ENCODE measurements around the gene NCKAP5. TPM values are rescaled to one million over a fixed set of nuclear protein-coding genes. Genes with fewer than 3 reads are reported as not detected.
"Not testable (repeated sequence)": the region's sequence is repeated elsewhere in the genome, so short reads cannot be mapped to it uniquely, and the experiment has no call there.

Gene NCKAP5
- total and polyA plus RNA-seq, 2 experiments from 2014 or later, result 0.21 to 0.31 TPM

DNA sequence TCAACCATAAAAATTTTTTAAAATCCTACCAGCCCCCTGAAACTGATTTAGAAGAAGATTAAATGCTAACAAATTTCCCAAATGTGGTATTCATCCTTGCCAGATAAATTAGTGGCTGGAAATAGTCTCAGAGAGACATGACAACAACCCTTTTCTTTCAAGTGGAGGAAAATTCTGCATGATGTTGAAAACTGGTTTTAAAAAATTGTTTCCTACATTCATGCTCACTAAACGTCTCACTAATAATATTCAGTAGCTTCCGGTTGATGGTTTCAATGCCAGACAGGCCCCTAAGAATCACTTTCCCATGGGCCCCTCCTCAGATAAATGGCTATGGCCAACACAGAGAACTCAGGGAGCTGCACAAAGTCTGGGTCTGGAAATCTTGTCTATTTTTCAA lies 43.2 kb downstream of the NCKAP5 start:
- no peak for DNase-seq (ENCODE audit: low read depth in 1 of 2, low spot score in 1 of 2)
- Histone ChIP-seq H3K27ac (no peak overlapping the region), H3K27me3 (peaks cover 45% of the 10 kb centered on the region), H3K4me1 (ENCODE audit: low read depth) (no peaks in the 10 kb centered on the region), H3K9me3 (ENCODE audit: low read depth) (no peaks in the 10 kb centered on the region), H3K36me3 (no peaks in the 10 kb centered on the region), H3K4me3 (no peak overlapping the region)
- TF ChIP-seq, protein P1, sequence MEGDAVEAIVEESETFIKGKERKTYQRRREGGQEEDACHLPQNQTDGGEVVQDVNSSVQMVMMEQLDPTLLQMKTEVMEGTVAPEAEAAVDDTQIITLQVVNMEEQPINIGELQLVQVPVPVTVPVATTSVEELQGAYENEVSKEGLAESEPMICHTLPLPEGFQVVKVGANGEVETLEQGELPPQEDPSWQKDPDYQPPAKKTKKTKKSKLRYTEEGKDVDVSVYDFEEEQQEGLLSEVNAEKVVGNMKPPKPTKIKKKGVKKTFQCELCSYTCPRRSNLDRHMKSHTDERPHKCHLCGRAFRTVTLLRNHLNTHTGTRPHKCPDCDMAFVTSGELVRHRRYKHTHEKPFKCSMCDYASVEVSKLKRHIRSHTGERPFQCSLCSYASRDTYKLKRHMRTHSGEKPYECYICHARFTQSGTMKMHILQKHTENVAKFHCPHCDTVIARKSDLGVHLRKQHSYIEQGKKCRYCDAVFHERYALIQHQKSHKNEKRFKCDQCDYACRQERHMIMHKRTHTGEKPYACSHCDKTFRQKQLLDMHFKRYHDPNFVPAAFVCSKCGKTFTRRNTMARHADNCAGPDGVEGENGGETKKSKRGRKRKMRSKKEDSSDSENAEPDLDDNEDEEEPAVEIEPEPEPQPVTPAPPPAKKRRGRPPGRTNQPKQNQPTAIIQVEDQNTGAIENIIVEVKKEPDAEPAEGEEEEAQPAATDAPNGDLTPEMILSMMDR (IDR thresholded peaks at IDR 0.05; ENCODE audit: low read depth, low read length), result no peak

DNA sequence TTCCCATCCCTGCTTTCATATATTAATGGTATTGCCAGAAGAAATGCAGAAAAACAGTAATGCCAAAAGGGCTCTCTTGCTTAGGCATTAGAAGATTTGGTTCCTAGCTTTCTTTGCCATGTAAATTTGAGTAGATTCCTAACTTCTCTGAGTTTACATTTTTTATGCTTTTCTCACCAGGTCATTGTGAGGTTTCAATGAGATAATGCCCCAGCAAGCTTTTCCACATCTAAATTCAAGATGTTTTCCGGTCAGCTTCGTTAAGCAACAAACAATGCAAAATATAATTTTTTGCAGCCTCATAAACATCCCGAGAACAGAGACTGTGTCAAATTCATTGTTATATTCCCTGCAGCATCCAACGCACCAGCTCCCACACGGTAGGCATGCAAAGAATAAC lies 44.9 kb downstream of the NCKAP5 start:
- Histone ChIP-seq H3K27me3 (peaks cover 45% of the 10 kb centered on the region), H3K9me3 (ENCODE audit: low read depth) (no peaks in the 10 kb centered on the region), H3K4me3 (no peak overlapping the region), H3K27ac (no peak overlapping the region), H3K36me3 (no peaks in the 10 kb centered on the region), H3K4me1 (ENCODE audit: low read depth) (no peaks in the 10 kb centered on the region)
- no peak for DNase-seq (ENCODE audit: low read depth in 1 of 2, low spot score in 1 of 2)
- TF ChIP-seq, protein P1 (IDR thresholded peaks at IDR 0.05; ENCODE audit: low read depth, low read length), result no peak

DNA sequence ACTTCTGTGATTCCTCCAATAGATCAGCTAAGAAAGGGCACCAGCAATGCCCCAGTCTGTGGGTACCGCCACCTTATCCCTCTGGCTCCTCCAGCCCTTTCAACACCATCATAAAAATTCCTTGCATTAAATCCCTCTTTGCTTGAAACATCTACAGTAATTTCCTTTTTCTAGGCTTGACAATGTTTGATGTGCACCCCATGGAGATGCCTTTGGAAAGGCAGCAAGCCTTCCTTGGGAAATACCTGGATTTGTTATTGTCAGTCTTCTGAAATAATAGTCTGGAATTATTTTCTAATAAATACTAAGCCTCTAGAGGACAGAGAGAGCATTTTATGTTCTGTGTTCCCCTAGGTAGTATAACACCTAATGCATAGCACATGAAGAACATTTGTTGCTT lies 46.1 kb downstream of the NCKAP5 start:
- H3K27me3 ChIP-seq, result peaks cover 45% of the 10 kb centered on the region
- TF ChIP-seq, protein P1 (IDR thresholded peaks at IDR 0.05; ENCODE audit: low read depth, low read length), result no peak
- H3K4me3 ChIP-seq, result no peak overlapping the region
- H3K27ac ChIP-seq, result no peak overlapping the region
- no peak for DNase-seq (ENCODE audit: low read depth in 1 of 2, low spot score in 1 of 2)
- H3K4me1 ChIP-seq (ENCODE audit: low read depth), result no peaks in the 10 kb centered on the region
- H3K36me3 ChIP-seq, result no peaks in the 10 kb centered on the region
- H3K9me3 ChIP-seq (ENCODE audit: low read depth), result no peaks in the 10 kb centered on the region

DNA sequence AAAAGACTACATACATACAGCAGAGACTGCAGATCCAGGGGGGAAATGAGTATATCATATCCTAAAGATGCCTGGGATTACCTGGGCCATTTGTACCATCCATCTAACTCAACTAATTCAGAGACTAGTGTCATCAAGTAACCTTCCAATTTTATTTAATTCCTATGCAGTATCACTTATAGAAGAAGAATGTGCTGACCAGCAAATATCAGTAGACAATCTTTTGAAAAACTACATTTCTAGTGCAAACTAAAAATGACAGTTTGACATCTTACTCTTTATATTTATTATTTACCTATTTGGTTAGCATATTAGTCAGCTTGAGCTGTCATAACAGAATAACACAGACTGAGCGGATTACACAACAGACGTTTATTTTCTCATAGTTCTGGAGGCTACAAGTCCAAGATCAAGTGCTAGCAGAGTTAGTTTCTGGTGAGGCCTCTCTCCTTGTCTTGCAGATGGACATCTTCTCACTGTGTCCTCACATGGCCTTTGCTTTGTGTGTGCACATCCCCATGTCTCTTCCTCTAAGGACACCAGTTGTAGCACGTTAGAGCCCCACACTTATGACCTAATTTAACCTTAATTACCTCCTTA lies 47.0 kb downstream of the NCKAP5 start:
- TF ChIP-seq, protein P1 (IDR thresholded peaks at IDR 0.05; ENCODE audit: low read depth, low read length), result no peak
- H3K4me3 ChIP-seq, result no peak overlapping the region
- H3K9me3 ChIP-seq (ENCODE audit: low read depth), result no peaks in the 10 kb centered on the region
- H3K36me3 ChIP-seq, result no peaks in the 10 kb centered on the region
- H3K4me1 ChIP-seq (ENCODE audit: low read depth), result no peaks in the 10 kb centered on the region
- H3K27me3 ChIP-seq, result peaks cover 45% of the 10 kb centered on the region
- H3K27ac ChIP-seq, result no peak overlapping the region
- DNase-seq (ENCODE audit: low read depth in 1 of 2, low spot score in 1 of 2), result no peak

DNA sequence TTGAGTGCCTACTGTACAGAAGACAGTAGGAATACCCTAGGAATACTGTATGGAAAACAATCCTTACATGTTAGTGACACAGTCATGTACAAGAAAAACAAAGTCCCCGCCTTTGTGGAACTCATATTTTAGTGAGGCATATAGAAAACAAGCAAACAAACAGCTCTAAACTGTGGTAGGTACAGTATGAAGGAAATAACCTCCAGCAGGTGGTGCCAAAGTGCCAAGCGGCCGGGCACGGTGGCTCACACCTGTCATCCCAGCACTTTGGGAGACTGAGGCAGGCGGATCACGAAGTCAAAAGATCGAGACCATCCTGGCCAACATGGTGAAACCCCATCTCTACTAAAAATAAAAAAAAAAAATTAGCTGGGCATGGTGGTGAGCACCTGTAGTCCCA lies 48.6 kb downstream of the NCKAP5 start:
- H3K27ac ChIP-seq; H3K36me3 ChIP-seq; DNase-seq (ENCODE audit: low read depth in 1 of 2, low spot score in 1 of 2); H3K4me1 ChIP-seq (ENCODE audit: low read depth); H3K4me3 ChIP-seq; H3K9me3 ChIP-seq (ENCODE audit: low read depth): not testable (repeated sequence)
- peaks cover 44% of the 10 kb centered on the region for H3K27me3 ChIP-seq
- TF ChIP-seq, protein P1 (IDR thresholded peaks at IDR 0.05; ENCODE audit: low read depth, low read length), result peak; percentile 13

All from cardiac muscle cell (in vitro differentiated cells and primary cell).